ENCODE measurements around the gene BPIFA1.

BPIFA1 gene

GRCh38 chr20:33235696-33236095 lies at the start of gene BPIFA1:
Gene BPIFA1, plus strand, starts transcription at chr20:33235996. Its CDS starts 1,716 bp downstream, at chr20:33237712.
- no peak for DNase-seq

GRCh38 chr20:33187491-33187890 lies 48.3 kb upstream of the BPIFA1 start:
- no peak for DNase-seq

GRCh38 chr20:33188421-33188820 lies 47.4 kb upstream of the BPIFA1 start:
- DNase-seq = no peak

- no peak for DNase-seq
These were observed 44.3 kb upstream of the BPIFA1 start for GRCh38 chr20:33191484-33191883.

- no peak for DNase-seq
These were observed 43.8 kb upstream of the BPIFA1 start for GRCh38 chr20:33191955-33192354.

GRCh38 chr20:33192912-33193501 lies 42.8 kb upstream of the BPIFA1 start:
- DNase-seq = no peak

GRCh38 chr20:33199026-33199425 lies 36.8 kb upstream of the BPIFA1 start:
- DNase-seq = no peak

GRCh38 chr20:33202451-33202850 lies 33.3 kb upstream of the BPIFA1 start:
- DNase-seq = no peak

GRCh38 chr20:33203444-33203843 lies 32.4 kb upstream of the BPIFA1 start:
- no peak for DNase-seq

- DNase-seq = peak; percentile 41
These were observed 26.0 kb upstream of the BPIFA1 start for GRCh38 chr20:33209789-33210188.

- DNase-seq = no peak
These were observed 25.4 kb upstream of the BPIFA1 start for GRCh38 chr20:33210371-33210770.

GRCh38 chr20:33211817-33212424 lies 23.9 kb upstream of the BPIFA1 start:
- no peak for DNase-seq

GRCh38 chr20:33217052-33217451 lies 18.7 kb upstream of the BPIFA1 start, which contains the start of gene BPIFA3:
Gene BPIFA3, plus strand, starts transcription at chr20:33217352. Its CDS starts 185 bp downstream, at chr20:33217537.
- no peak for DNase-seq

- no peak for DNase-seq
These were observed 11.4 kb upstream of the BPIFA1 start for GRCh38 chr20:33224399-33224798.

- no peak for DNase-seq
These were observed 6.0 kb upstream of the BPIFA1 start for GRCh38 chr20:33229843-33230242.

GRCh38 chr20:33231237-33231636 lies 4.6 kb upstream of the BPIFA1 start:
- DNase-seq = no peak

GRCh38 chr20:33232486-33233072 lies 3.2 kb upstream of the BPIFA1 start:
- no peak for DNase-seq

GRCh38 chr20:33233129-33233774 lies 2.5 kb upstream of the BPIFA1 start:
- no peak for DNase-seq

GRCh38 chr20:33234050-33234449 lies 1.7 kb upstream of the BPIFA1 start:
- no peak for DNase-seq

- no peak for DNase-seq
These were observed 555 bp downstream of the BPIFA1 start for GRCh38 chr20:33236351-33236750.

- no peak for DNase-seq
These were observed 2.2 kb downstream of the BPIFA1 start for GRCh38 chr20:33237989-33238388.

GRCh38 chr20:33239418-33239817 lies 3.6 kb downstream of the BPIFA1 start:
- no peak for DNase-seq

GRCh38 chr20:33239979-33240736 lies 4.4 kb downstream of the BPIFA1 start:
- DNase-seq = no peak

Measured in amniotic stem cell (primary cell).